HG02678 (cell line): ENCODE measurements around the gene NOS3.

Experiments used
- ATAC-seq: cut with Tn5 transposase; IDR thresholded peaks from one replicate; pipeline ENCODE4 v1.9.1; 2021; ENCODE audit warnings: mild to moderate bottlenecking, moderate library complexity; ENCODE audit not compliant: unreplicated experiment

NOS3 gene

GRCh38 chr7:150951521-150951920, 39.3 kb upstream of the NOS3 start:
- ATAC-seq, result no peak

DNA sequence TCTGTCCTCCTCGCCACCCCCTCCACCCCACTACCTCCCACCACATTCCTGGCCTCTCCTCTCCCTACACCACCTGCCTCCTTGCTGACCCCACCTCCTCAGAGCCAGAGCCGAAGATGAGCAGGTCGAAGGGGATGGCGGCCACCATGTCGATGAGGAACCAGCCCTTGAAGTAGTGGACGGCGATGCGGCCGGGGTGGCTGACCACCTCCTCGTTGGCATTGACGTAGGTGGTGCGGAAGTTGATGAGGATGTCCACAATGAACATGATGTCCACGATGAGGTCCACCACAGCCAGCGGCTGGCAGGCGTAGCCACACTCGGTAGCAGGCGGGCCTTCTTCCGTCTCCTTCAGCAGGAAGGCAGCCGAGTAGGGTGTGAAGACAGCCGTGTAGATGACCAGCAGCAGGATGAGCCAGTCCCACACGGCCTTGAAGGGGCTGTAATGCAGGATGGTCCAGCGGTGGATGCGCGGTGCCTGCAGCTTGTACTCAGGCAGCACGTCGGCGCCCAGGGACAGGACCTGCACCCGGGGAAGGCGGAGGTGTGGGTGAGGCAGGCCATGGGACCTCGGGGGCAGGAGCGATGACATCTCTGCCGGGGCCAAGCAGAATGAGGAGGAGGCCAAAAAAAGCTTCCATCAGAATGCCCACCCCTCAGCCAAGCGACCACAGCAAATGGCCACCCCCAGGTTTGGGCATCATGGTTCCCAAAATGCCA, 38.3 kb upstream of the NOS3 start:
- ATAC-seq, result no peak

DNA sequence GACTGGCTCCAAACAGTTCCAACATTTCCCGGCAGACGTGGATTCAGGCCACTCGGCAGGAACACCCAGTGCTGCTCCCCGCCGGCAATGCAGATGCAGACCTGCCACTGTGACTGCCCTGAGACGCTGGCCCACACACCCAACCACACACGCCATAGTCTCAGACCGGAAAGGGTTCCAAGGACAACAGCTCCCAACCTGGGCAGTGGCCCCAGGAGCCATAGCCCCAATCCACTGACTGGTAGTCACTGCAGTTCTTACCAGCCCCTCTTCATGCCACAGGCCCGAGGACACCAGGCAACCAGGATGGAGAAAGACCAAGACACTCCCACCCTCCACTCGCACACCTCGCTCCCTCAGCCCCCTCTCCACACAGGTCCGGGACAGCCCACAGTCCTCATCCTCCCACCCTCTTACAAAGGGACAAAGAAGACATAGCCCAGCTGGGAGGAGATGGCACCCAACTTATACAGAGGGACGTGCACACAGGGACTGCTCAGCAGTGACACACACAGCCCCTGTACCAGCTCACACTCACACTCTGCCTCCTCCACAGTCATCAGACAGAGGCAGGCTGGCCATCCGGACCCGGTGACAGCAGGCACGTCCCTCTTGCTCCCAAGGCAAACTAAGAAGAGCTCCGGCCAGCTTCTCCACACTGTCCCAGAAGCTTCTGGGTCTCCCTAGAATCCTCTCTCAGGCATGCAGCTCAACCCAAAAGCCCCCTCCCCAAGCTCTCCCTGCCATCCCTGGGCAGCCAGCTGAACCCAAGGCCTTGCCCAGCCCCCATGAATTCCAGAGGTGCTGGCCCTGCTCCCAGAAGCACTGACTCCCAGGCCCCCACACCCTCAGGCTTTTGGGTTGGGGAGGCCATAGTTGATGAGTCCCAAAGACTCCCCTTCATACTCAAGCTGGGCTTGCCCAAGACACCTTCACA, 37.5 kb upstream of the NOS3 start:
- no peak for ATAC-seq

GRCh38 chr7:150954201-150954985, 36.4 kb upstream of the NOS3 start:
- no peak for ATAC-seq

DNA sequence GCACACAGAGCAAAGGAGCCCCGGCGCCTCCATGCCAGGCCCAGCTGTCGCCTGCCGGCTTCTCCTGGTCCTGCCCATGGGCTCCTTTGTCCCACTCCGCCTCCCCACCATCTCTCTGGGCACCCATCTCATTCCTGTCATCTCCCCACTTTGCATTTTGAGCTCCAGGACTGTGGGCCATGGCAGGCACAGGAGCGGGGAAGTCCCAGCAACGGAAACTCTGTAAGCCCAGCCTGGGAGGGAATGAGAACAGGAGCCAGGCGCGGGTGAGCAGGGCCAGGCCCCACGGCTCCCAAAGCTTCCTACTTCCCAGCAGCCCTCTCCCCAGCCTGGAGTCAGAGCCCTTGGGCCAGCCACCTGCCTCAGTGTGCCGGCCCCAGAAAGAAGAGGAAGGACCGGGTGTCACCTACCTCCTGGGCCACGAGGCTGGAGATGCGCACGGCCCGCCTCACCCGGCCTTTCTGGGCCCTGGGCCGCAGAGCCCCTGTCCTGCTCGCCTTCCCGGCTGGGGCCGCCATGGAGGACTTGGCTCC, 35.8 kb upstream of the NOS3 start:
- ATAC-seq, result no peak

- no peak for ATAC-seq
Observed at GRCh38 chr7:150955519-150956394, 35.1 kb upstream of the NOS3 start.

GRCh38 chr7:150956395-150957132, 34.3 kb upstream of the NOS3 start:
- ATAC-seq, result no peak

DNA sequence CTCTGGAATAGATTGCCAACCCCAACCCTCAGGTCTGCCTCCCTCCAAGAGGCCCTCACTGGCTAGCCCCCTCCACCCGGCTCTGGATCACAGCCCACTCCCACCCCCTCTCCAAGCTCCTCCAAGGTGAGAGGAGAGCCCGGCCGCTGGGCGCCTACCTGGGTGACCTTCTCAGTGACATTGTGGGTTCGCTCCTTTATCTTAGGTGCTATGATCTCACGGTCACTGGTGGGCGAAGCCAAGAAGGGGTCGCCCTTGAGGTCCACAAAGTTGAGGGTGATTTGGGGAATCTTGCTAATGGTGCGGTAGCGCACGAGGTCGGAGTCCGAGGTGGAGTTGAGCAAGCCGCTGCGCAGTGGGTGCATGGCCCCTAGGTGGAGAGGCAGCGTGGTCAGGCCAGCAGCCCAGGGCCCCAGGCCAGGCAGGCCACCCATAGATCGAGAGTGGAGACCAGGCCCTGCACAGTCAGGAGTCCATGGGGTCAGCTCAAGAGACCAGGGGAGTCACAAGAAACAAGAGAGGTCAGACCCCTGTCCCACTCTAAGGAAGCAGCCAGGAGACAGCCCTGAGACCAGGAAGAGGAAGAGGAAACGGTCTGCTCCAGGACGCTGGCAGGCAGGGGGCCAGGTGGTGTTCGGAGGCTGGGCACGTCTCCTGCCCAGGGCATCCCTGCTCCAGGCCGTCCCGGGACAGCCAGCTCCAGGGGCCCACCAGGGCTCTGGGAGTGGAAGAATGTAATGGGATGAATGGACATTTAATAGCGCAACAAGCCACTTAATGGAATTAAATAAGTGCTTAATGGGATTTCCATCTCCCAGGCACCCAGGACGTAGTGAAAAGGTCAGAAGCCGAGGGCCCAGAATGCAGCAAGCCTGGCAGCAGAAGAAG, 33.4 kb upstream of the NOS3 start:
- ATAC-seq, result no peak

DNA sequence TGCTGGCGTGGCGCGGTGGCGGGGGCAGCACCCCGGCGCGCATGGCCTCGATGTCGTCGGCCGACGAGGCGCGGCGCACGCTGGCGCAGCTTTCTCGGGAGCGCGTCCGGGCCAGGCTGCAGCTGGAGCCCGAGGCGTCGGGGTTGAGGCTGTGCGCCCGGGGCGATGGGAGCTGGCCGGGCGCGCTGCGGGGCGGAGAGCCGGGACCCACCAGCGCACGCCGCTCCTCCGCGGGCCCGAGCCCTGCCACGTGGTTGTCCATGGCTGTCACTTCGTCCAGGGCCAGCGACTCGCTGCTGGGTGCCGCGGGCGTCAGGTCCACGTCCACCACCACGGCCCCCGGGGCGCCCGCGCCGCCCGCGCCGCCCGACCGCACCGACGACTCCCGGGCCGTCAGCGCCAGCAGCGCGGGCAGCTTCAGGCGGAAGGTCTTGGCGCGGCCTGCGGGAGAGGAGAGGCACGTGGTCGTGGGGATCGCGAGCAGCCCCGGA, 32.7 kb upstream of the NOS3 start:
- ATAC-seq, result no peak

DNA sequence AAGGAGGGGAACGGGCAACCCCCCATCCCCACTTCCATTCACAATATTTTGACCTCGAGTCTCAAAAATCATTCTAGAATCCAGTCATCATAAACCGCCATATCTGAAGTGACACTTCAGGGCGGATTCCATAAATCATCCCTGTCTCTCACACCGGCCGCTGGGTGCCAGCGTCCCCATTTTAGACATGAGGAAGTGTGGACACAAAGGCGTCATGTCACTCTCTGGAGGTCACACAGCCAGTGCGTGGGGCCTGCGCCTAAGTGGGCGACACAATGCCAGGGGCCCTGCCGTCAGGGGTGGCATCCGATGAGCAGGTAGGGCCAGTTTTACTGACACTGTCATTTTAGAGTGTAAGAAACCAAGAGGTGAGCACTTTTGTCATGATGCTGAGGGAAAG, 32.2 kb upstream of the NOS3 start:
- ATAC-seq, result no peak

DNA sequence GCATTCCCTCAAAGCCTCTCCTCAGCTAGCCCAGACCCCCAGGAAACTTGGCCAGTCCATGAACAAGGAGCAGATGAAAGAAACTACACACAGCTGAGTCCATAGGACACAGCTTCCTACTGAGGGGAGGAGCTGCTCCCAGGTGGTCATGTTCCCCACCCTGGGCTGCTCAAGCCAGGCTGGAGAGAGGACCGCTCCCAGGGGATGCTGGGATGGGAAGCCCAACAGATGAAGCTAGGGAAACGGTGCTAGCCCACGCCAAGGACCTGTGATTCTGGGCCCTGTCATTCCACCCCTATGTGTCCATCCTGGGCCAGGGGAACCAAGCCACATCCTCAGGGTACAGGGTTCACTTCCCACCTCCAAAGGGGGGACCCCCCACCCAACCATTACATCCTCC, 31.7 kb upstream of the NOS3 start:
- no peak for ATAC-seq

- no peak for ATAC-seq
Observed at GRCh38 chr7:150959739-150960734, 30.8 kb upstream of the NOS3 start.

DNA sequence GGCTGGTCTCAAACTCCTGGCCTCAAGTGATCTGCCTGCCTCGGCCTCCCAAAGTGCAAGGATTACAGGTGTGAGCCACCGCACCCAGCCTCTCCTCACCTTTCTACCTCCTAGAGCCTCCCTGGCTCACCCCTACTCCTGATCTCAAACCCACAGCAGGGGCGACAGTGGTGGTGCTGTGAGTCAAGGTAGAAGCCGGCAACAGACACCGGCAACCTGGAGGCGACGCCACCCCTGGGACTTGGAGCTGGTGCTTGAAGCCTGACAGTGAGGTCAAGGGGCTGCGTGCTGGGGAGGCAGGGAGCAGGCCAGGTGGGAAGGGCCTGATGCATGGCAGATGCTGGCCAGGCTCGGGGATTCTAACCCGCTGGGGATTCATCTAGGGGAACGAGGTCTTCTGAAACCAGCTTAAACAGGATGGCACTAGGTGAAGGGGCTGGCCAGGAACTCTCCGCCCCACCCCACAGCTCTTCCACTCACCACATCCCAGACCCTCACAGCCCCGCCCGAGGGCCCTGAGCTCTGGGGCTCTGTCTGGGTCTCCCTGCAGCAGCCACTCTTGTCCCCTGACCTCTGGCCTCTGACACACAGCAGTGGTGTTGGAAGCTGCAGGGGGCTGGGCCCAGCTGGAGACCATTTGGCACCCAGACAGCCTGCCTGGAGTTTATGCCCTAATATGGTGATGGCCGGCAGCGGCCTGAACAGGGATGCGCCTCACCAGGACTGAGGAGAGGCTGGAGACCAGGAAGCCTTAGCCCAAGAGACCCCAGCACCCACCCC, 29.1 kb upstream of the NOS3 start:
- no peak for ATAC-seq

DNA sequence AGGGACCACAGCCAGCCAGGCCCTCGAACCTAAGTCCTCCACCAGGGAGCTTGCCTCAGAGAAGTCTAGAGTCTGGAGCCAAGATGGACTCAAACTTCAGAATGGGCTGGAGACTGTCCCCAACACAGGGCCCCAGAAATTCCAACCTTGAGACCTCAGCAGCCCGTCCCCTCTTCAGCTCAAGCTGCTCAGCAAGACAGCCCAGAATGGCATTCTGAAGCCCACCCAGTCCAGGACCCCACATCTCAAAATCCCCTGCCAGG, 28.6 kb upstream of the NOS3 start:
- ATAC-seq, result no peak

- no peak for ATAC-seq
Observed at GRCh38 chr7:150962553-150963399, 28.0 kb upstream of the NOS3 start.
